GM19351 (cell line): ENCODE data around the gene CRYL1.

Source experiments
- ATAC-seq: cut with Tn5 transposase; IDR thresholded peaks from one replicate; pipeline ENCODE4 v1.9.1; 2021; ENCODE audit warnings: mild to moderate bottlenecking, moderate library complexity; ENCODE audit not compliant: unreplicated experiment

The CRYL1 gene

GRCh38 chr13:20495087-20496023 is 30.3 kb downstream of the CRYL1 start:
- ATAC-seq, result no peak

DNA sequence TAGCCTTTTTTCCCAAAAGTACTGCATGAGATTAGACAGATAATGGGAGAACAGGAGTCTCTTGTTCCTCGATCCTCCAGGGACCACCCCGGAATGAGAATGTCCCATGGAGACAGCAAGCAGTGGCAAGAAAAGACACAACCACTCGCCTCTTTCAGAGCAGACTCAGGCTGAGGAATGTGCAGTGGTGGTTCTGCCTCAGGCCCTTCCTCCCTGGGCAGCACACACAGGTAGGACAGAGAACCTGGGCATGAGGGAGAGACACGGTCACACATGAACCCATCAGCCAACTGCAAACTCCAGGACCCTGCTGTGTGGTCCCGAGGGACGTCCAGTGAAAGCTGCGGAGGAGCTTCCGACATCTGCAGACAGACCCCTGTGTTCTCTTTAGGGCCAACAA is 31.0 kb downstream of the CRYL1 start:
- no peak for ATAC-seq

DNA sequence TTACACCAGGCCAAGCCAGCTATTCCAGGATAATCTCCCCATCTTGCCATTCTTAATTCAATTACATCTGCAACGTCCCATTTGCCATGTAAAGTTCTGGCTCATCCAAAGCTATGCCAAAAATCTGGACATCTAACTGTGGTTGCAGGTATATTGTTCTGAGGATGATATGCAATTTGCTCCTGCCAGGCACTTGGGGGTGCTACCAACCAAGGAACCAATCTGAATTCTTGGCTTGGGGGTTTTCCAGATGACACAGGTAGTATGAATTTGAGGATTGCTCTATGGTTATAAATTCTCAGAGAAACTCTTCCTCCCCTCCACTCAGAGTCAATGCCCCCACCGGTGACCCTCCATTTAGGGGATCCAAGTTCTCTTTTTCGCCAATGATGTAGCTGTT is 33.0 kb downstream of the CRYL1 start:
- ATAC-seq, result no peak

GRCh38 chr13:20491926-20492435 is 33.7 kb downstream of the CRYL1 start:
- ATAC-seq, result no peak

- ATAC-seq, result peak; percentile 78
These were observed 36.4 kb downstream of the CRYL1 start for GRCh38 chr13:20489185-20489820.

DNA sequence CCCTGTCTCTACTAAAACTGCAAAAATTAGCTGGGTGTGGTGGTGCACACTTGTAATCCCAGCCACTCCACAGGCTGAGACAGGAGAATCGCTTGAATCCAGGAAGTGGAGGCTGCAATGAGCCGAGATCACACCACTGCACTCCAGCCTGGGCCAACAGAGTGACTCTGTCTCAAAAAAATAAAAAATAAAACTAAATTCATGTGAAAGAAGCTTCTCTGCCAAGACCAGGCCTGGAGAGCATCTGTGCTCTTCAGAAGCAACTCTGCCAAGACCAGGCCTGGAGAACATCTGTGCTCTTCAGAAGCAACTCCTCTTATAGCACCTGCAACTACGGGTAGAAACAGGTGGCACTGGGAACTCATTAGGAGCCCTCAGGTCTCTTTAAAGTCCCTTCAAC is 37.7 kb downstream of the CRYL1 start:
- ATAC-seq, result no peak

DNA sequence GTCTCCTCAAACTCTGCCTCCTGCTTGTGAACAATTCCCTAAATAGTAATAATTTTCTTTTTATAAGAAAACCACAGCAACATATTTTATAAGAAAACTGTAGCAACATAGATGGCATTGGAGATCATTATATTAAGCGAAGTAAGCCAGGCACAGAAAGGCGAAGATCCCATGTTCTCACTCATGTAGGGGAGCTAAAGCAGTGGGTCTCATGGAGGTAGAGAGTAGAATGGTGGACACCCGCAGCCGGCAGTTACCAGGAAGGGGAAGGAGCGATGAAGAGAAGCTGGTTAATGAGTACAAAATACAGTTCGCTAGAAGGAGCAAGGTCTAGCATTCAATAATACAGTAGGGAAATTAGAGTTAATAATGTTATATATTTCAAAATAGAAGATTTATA is 42.9 kb downstream of the CRYL1 start:
- no peak for ATAC-seq

GRCh38 chr13:20482275-20482761 is 43.3 kb downstream of the CRYL1 start:
- no peak for ATAC-seq

- ATAC-seq, result no peak
These were observed 48.3 kb downstream of the CRYL1 start for GRCh38 chr13:20477394-20477793.

DNA sequence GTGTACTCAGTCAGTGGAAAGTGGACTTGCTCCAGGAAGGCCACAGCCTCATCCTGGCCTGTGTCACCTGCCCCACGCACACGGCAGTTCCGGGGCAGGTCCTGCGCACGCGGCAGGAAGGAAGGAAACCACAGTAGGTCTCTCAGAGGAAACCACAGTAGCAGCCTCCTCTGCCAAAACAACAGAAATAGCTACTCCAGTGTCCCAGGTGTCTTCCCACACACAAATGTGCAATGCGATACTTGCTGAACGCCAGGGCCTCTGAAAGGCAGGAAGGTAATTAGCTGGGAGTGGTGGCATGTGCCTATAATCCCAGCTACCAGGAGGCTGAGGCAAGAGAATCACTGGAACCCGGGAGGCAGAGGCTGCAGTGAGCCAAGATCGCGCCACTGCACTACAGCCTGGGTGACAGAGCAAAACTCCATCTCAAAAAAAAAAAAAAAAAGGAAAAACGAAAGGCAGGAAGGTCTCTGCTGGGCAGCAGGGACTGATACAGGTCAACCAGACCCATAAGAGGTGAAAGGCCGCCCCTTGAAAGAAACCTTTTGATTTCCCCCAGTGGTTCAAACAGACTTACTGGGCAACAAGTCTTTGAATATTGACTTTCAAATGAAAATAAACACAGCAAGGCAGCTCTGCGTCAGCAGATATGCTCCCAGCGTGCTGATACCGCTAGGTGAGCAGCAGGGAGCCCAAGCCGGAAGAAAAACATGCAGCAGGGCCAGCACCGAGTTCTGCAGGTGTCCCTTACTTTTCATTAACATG is 49.5 kb downstream of the CRYL1 start:
- ATAC-seq, result peak; percentile 98

GRCh38 chr13:20474515-20474914 is 51.1 kb downstream of the CRYL1 start:
- no peak for ATAC-seq

- ATAC-seq, result no peak
These were observed 51.8 kb downstream of the CRYL1 start for GRCh38 chr13:20473888-20474287.

- no peak for ATAC-seq
These were observed 52.5 kb downstream of the CRYL1 start for GRCh38 chr13:20473139-20473538.

DNA sequence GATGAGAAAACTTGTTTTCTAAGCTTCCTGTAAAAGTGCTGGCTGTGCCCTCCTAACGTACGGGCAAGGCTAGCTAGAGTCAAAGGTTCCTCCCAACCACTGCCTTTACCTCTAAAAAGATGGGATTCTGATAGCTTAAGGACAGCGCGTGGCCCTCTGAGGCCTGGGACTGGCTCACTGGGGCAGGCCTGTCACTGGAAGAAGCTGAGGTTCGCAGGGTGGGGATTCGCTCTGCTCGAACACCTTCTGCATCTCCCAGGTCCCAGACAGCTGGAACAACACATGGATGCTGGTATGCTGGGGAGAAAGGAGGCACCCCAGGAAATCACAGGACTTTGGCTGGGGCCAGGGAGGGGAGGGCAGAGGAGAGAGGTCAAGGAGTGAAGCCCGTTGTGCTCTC is 53.1 kb downstream of the CRYL1 start:
- ATAC-seq, result no peak

GRCh38 chr13:20470136-20470535 is 55.5 kb downstream of the CRYL1 start:
- no peak for ATAC-seq

DNA sequence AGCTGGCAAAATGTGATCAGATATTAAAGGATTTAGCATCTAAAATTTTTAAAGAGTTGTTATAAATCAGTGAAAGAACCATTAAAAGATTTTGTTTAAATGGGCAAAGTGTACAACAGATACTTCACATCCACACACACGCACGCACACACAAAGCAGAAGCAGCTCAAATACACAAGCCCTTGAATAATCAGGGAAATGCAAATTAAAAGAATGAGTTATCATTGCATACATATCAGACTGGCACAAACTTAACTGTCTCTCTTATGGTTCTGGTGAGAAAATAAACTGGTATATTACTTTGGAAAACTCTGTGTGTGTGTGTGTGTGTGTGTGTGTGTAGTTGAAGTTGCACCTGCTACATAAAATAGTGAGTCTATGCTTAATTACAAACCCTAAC is 59.3 kb downstream of the CRYL1 start:
- ATAC-seq, result no peak

- no peak for ATAC-seq
These were observed 60.3 kb downstream of the CRYL1 start for GRCh38 chr13:20465218-20465879.

DNA sequence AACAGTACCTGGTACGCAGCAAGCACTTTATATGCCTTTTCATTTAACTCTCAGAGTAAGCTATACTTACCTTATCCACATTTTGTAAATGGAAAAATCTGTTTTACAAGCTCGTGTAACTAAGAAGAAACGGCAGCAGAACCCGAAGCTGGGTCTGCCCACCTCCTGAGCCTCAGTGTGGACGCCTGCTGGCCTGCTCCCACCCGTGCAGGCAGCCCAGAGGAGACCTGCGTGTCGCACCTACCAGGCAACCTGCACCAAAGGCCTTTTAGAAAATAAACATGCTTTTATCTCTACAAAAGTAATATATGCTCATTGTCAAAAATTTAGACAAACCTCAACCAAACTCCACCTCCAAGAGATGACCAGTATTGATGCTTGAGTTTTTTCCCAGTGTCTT is 62.7 kb downstream of the CRYL1 start:
- ATAC-seq, result no peak

- ATAC-seq, result no peak
These were observed 63.1 kb downstream of the CRYL1 start for GRCh38 chr13:20462533-20462915.

- ATAC-seq, result no peak
These were observed 63.7 kb downstream of the CRYL1 start for GRCh38 chr13:20461860-20462532.
